HL-60 (cell line): ENCODE measurements around the gene C4orf36.

ENCODE experiments used
- REST ChIP-seq: IDR thresholded peaks from 2 replicates; pipeline ENCODE4 v1.6.1; 2012; ENCODE audit warnings: low read depth; ENCODE audit not compliant: insufficient replicate concordance
- TF ChIP-seq, protein P1 (sequence below): IDR thresholded peaks from one replicate; pipeline ENCODE4 v1.5.1; 2011; ENCODE audit warnings: low read length, control low read depth, inconsistent platforms; ENCODE audit not compliant: insufficient read depth

DNA sequence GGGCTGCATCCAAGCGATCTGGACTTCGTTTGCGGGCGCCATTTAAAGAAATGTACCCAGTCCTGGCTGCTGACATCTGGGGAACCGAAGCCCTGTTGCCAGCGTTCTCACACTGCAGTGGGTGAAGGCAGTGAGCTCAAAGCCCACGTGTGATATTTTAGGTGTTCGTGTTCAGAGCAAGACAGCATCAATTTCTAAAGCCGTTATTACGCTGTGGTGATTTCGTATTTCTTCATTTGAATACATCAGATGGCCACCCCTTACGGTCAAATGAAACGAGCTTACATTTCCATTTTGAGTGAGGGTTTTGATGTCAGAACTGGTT, 376 bp upstream of the C4orf36 start:
- TF ChIP-seq, protein P1, sequence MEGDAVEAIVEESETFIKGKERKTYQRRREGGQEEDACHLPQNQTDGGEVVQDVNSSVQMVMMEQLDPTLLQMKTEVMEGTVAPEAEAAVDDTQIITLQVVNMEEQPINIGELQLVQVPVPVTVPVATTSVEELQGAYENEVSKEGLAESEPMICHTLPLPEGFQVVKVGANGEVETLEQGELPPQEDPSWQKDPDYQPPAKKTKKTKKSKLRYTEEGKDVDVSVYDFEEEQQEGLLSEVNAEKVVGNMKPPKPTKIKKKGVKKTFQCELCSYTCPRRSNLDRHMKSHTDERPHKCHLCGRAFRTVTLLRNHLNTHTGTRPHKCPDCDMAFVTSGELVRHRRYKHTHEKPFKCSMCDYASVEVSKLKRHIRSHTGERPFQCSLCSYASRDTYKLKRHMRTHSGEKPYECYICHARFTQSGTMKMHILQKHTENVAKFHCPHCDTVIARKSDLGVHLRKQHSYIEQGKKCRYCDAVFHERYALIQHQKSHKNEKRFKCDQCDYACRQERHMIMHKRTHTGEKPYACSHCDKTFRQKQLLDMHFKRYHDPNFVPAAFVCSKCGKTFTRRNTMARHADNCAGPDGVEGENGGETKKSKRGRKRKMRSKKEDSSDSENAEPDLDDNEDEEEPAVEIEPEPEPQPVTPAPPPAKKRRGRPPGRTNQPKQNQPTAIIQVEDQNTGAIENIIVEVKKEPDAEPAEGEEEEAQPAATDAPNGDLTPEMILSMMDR: no peak
- TF ChIP-seq REST: no peak
